HEK293T (cell line): ENCODE measurements around the gene CTIF.

Experiments used
- BHLHE40 ChIP-seq: fragments of 450-650 bp; IDR thresholded peaks from 2 replicates; pipeline ENCODE4 v1.6.1; 2016; ENCODE audit warnings: mild to moderate bottlenecking, moderate library complexity, borderline replicate concordance
- ELF4 ChIP-seq: fragments of 450-650 bp; IDR thresholded peaks from 2 replicates; pipeline ENCODE4 v1.6.1; 2017; ENCODE audit warnings: antibody characterized with exemption
- FOXK2 ChIP-seq: fragments of 450-650 bp; IDR thresholded peaks from 2 replicates; pipeline ENCODE4 v1.6.1; 2016; ENCODE audit warnings: mild to moderate bottlenecking
- PKNOX1 ChIP-seq: fragments of 450-650 bp; IDR thresholded peaks from 2 replicates; pipeline ENCODE4 v1.6.1; 2016

DNA sequence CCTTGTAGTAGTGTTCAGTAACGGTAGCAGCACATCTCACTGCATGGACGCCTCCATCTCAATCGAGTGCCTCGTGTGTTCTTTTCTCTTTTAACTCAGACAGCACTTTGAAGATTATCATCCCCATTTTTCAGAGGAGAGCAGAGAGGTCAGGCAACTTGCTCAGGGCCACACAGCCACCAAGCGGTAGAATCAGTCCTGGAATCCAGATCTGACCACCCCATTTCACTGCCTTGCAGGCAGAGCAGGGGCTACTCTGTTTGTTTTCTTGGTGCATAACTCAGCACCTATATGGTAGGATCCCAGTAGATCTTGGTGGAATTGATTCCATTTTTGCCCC, 282.4 kb downstream of the CTIF start:
- no peak for TF ChIP-seq FOXK2
- TF ChIP-seq ELF4, result no peak
- no peak for TF ChIP-seq BHLHE40
- no peak for TF ChIP-seq PKNOX1
